ENCODE measurements around the gene LPP.

LPP gene

GRCh38 chr3:188749010-188749617 is 595.2 kb downstream of the LPP start:
- peak; percentile 49 for DNase-seq

- DNase-seq, result no peak
These were observed 595.9 kb downstream of the LPP start for GRCh38 chr3:188749830-188750229.

GRCh38 chr3:188750617-188751016 is 596.7 kb downstream of the LPP start:
- no peak for DNase-seq

- DNase-seq, result no peak
These were observed 598.9 kb downstream of the LPP start for GRCh38 chr3:188752850-188753249.

- DNase-seq, result no peak
These were observed 600.3 kb downstream of the LPP start for GRCh38 chr3:188754267-188754666.

GRCh38 chr3:188756241-188756640 is 602.3 kb downstream of the LPP start:
- DNase-seq, result no peak

GRCh38 chr3:188759336-188760005 is 605.5 kb downstream of the LPP start:
- DNase-seq, result no peak

- no peak for DNase-seq
These were observed 606.5 kb downstream of the LPP start for GRCh38 chr3:188760408-188760807.

GRCh38 chr3:188761439-188761838 is 607.5 kb downstream of the LPP start:
- DNase-seq, result no peak

- no peak for DNase-seq
These were observed 608.0 kb downstream of the LPP start for GRCh38 chr3:188761964-188762363.

- no peak for DNase-seq
These were observed 610.7 kb downstream of the LPP start for GRCh38 chr3:188764609-188765008.

- no peak for DNase-seq
These were observed 615.9 kb downstream of the LPP start for GRCh38 chr3:188769831-188770230.

GRCh38 chr3:188772886-188773285 is 618.9 kb downstream of the LPP start:
- no peak for DNase-seq

GRCh38 chr3:188775412-188775811 is 621.5 kb downstream of the LPP start:
- DNase-seq, result no peak

- DNase-seq, result no peak
These were observed 622.5 kb downstream of the LPP start for GRCh38 chr3:188776447-188776846.

- no peak for DNase-seq
These were observed 624.3 kb downstream of the LPP start for GRCh38 chr3:188778091-188778852.

GRCh38 chr3:188779281-188779980 is 625.5 kb downstream of the LPP start:
- no peak for DNase-seq

GRCh38 chr3:188780193-188781147 is 626.5 kb downstream of the LPP start:
- no peak for DNase-seq

GRCh38 chr3:188782613-188783124 is 628.7 kb downstream of the LPP start:
- DNase-seq, result no peak

GRCh38 chr3:188786424-188786823 is 632.5 kb downstream of the LPP start:
- DNase-seq, result no peak

- DNase-seq, result no peak
These were observed 634.7 kb downstream of the LPP start for GRCh38 chr3:188788621-188789081.

- DNase-seq, result no peak
These were observed 635.3 kb downstream of the LPP start for GRCh38 chr3:188789251-188789650.
